ENCODE measurements around the gene MYL11. TPM values are rescaled to one million over a fixed set of nuclear protein-coding genes. Genes with fewer than 3 reads are reported as not detected.

Gene MYL11
- total RNA-seq, 6 experiments from 2014 or later, result 0.77 to 1.2 (median 0.82) TPM; not detected in 3

GRCh38 chr16:30376461-30376902 is 1.9 kb downstream of the MYL11 start:
- TF ChIP-seq CTCF (IDR thresholded peaks at IDR 0.05), result no peak
- H3K4me3 Mint-ChIP-seq, result no peak overlapping the region
- H3K9me3 Mint-ChIP-seq, result no peaks in the 10 kb centered on the region
- peaks cover 3% of the 10 kb centered on the region for H3K27me3 Mint-ChIP-seq (ENCODE audit: insufficient read depth)
- peaks cover 29% of the 10 kb centered on the region for H3K4me1 Mint-ChIP-seq (ENCODE audit: low read depth)
- no peak for DNase-seq
- H3K36me3 Mint-ChIP-seq (ENCODE audit: low read depth), result peaks cover 5% of the 10 kb centered on the region
- H3K27ac Mint-ChIP-seq, result peak overlapping the region; percentile 100

- DNase-seq, result no peak
- TF ChIP-seq CTCF (IDR thresholded peaks at IDR 0.05), result no peak
- peak overlapping the region; percentile 97 for H3K4me3 Mint-ChIP-seq
- peaks cover 5% of the 10 kb centered on the region for H3K36me3 Mint-ChIP-seq (ENCODE audit: low read depth)
- peak overlapping the region; percentile 100 for H3K27ac Mint-ChIP-seq
- H3K4me1 Mint-ChIP-seq (ENCODE audit: low read depth), result peaks cover 24% of the 10 kb centered on the region
- H3K9me3 Mint-ChIP-seq, result no peaks in the 10 kb centered on the region
- H3K27me3 Mint-ChIP-seq (ENCODE audit: insufficient read depth), result peaks cover 3% of the 10 kb centered on the region
Measured at GRCh38 chr16:30377050-30377811, 2.6 kb downstream of the MYL11 start.

GRCh38 chr16:30377812-30378235 is 3.2 kb downstream of the MYL11 start:
- peak overlapping the region; percentile 97 for H3K4me3 Mint-ChIP-seq
- peak; percentile 73 for DNase-seq

GRCh38 chr16:30378236-30379157 is 3.9 kb downstream of the MYL11 start:
- Mint-ChIP-seq H3K4me1 (ENCODE audit: low read depth) (peaks cover 24% of the 10 kb centered on the region), H3K36me3 (ENCODE audit: low read depth) (peaks cover 5% of the 10 kb centered on the region), H3K9me3 (no peaks in the 10 kb centered on the region), H3K4me3 (peak overlapping the region; percentile 97), H3K27ac (peak overlapping the region; percentile 100), H3K27me3 (ENCODE audit: insufficient read depth) (no peaks in the 10 kb centered on the region; the same call in 1 of the 2 replicates)
- no peak; the same call in 1 of the 2 replicates for TF ChIP-seq CTCF (IDR thresholded peaks at IDR 0.05)
- DNase-seq, result peak; percentile 94

More at GRCh38 chr16:30377812-30378235, 3.2 kb downstream of the MYL11 start:
- TF ChIP-seq CTCF (IDR thresholded peaks at IDR 0.05), result no peak
- H3K36me3 Mint-ChIP-seq (ENCODE audit: low read depth), result peaks cover 5% of the 10 kb centered on the region
- no peaks in the 10 kb centered on the region for H3K9me3 Mint-ChIP-seq
- peak overlapping the region; percentile 100 for H3K27ac Mint-ChIP-seq
- peaks cover 1% of the 10 kb centered on the region for H3K27me3 Mint-ChIP-seq (ENCODE audit: insufficient read depth)
- H3K4me1 Mint-ChIP-seq (ENCODE audit: low read depth), result peaks cover 24% of the 10 kb centered on the region

GRCh38 chr16:30379158-30379783 is 4.7 kb downstream of the MYL11 start:
- DNase-seq, result no peak
- Mint-ChIP-seq H3K9me3 (no peaks in the 10 kb centered on the region), H3K4me3 (peak overlapping the region; percentile 97), H3K27me3 (ENCODE audit: insufficient read depth) (no peaks in the 10 kb centered on the region; the same call in 1 of the 2 replicates), H3K4me1 (ENCODE audit: low read depth) (peaks cover 24% of the 10 kb centered on the region), H3K27ac (no peak overlapping the region), H3K36me3 (ENCODE audit: low read depth) (peaks cover 5% of the 10 kb centered on the region)
- no peak for TF ChIP-seq CTCF (IDR thresholded peaks at IDR 0.05)

Data from HFFc6 (cell line).